ENCODE results near the gene TKFC. TPM values are rescaled to one million over a fixed set of nuclear protein-coding genes. Genes with fewer than 3 reads are reported as not detected.

The TKFC gene
- total and polyA plus RNA-seq, 3 experiments from 2014 or later: 31.8 to 72.4 (median 66.8) TPM

DNA sequence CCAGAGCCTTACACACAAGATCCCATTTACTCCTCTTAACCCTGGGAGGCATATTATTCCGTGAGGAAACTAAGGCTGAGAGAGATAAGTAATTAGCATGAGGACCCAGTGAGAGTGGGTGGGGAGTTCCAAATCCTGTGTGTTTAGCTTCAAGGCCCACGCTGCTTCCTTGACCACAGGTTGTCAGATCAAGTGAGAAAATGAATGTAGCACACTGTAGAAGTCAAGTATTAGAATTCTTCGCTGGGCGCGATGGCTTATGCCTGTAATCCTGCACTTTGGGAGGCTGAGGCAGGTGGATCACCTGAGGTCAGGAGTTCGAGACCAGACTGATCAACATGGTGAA, 24.8 kb downstream of the TKFC start:
- peaks cover 8 to 36% (median 9%) of the 10 kb centered on the region in 3 donors for H3K36me3 Mint-ChIP-seq
- no peak overlapping the region for H3K27ac Mint-ChIP-seq
- H3K9me3 ChIP-seq (ENCODE audit: low read length): no peaks in the 10 kb centered on the region
- H3K36me3 ChIP-seq (ENCODE audit: insufficient read depth, low read length): peaks cover 8% of the 10 kb centered on the region
- H3K9me3 Mint-ChIP-seq: no peaks in the 10 kb centered on the region
- peaks cover 19% of the 10 kb centered on the region for H3K4me1 ChIP-seq (ENCODE audit: insufficient read depth, low read length)
- ChIA-PET POLR2A (no interaction called here), CTCF (interaction anchor here (1.1 to 2.1 kb wide), 3 partner anchors 9 to 25 kb away, joined by 3 to 11 read pairs (median 3); no protein-coding TSS in a partner anchor)
- no peaks in the 10 kb centered on the region for H3K27me3 Mint-ChIP-seq
- peak overlapping the region in 1 of 7 donors; percentile 68 for H3K4me3 Mint-ChIP-seq
- no peak overlapping the region for H3K27ac ChIP-seq (ENCODE audit: low read depth, low read length)
- no peaks in the 10 kb centered on the region for H3K27me3 ChIP-seq (ENCODE audit: insufficient read depth, low read length, poor library complexity, severe bottlenecking)
- no peak for DNase-seq
- peaks cover 27 to 40% (median 27%) of the 10 kb centered on the region in 3 donors for H3K4me1 Mint-ChIP-seq
- H3K4me3 ChIP-seq (ENCODE audit: low read length): no peak overlapping the region

DNA sequence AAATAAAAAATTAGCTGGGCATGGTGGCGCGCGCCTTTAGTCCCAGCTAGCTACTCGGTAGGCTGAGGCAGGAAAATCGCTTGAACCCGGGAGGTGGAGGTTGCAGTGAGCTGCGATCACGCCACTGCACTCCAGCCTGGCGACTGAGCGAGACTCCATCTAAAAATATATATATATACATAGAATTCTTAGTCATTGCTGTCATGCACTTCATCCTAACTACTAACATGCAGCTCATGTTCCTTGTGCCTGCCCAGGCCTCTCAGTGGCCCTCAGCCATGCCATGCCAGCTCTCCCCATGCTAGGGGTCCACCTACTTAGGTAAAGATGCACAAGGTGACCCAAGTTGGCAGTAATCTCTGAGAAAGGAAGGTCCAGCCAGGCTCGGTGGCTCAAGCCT, 25.5 kb downstream of the TKFC start:
- CTCF ChIA-PET: interaction anchor here (1.3 to 2.1 kb wide), 2 partner anchors 10 to 22 kb away, joined by 3 to 11 read pairs; no protein-coding TSS in a partner anchor
- H3K4me3 ChIP-seq (ENCODE audit: low read length): no peak overlapping the region
- peaks cover 26% of the 10 kb centered on the region for H3K4me1 ChIP-seq (ENCODE audit: insufficient read depth, low read length)
- no peaks in the 10 kb centered on the region for H3K9me3 ChIP-seq (ENCODE audit: low read length)
- no peaks in the 10 kb centered on the region for H3K9me3 Mint-ChIP-seq
- no peaks in the 10 kb centered on the region for H3K27me3 ChIP-seq (ENCODE audit: insufficient read depth, low read length, poor library complexity, severe bottlenecking)
- H3K36me3 Mint-ChIP-seq: peaks cover 1 to 31% (median 7%) of the 10 kb centered on the region in 3 donors
- POLR2A ChIA-PET: no interaction called here
- no peak overlapping the region for H3K27ac ChIP-seq (ENCODE audit: low read depth, low read length)
- H3K4me1 Mint-ChIP-seq: peaks cover 30 to 47% (median 34%) of the 10 kb centered on the region in 3 donors
- peak overlapping the region in 1 of 8 donors; percentile 57 for H3K27ac Mint-ChIP-seq
- peak overlapping the region in 2 of 7 donors; percentile 23 to 40 for H3K4me3 Mint-ChIP-seq
- H3K27me3 Mint-ChIP-seq: no peaks in the 10 kb centered on the region
- H3K36me3 ChIP-seq (ENCODE audit: insufficient read depth, low read length): peaks cover 4% of the 10 kb centered on the region
- no peak for DNase-seq

DNA sequence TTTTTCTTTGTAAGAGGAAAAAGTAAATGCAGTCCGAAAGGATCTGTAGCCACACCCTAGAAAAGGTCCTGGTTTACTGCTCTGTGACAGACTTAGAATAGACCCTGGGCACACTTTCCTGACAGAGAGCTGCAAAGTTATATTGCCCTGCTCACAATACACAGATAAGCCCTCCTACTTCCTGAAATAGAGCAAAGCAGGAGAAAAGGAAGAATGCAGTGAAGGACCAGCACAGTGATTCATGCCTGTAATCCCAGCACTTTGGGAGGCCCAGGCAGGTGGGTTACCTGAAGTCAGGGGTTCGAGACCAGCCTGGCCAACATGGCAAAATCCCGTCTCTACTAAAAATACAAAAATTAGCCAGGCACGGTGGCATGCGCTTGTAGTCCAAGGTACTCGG, 26.5 kb downstream of the TKFC start:
- ChIA-PET CTCF (interaction anchor here (2.1 to 5.5 kb wide), 2 partner anchors 23 to 26 kb away, joined by 11 to 31 read pairs; no protein-coding TSS in a partner anchor), POLR2A (interaction anchor here (3.7 kb wide), 1 partner anchor 70 kb away, joined by 27 read pairs; the partner anchor contains the start of genes CPSF7 and SDHAF2)
- H3K9me3 ChIP-seq (ENCODE audit: low read length): no peaks in the 10 kb centered on the region
- H3K4me1 ChIP-seq (ENCODE audit: insufficient read depth, low read length): peaks cover 29% of the 10 kb centered on the region
- Mint-ChIP-seq H3K4me3 (peak overlapping the region in 4 of 7 donors; percentile 33 to 97 (median 66)), H3K9me3 (no peaks in the 10 kb centered on the region), H3K4me1 (peaks cover 35 to 50% (median 39%) of the 10 kb centered on the region in 3 donors), H3K36me3 (peaks cover 0 to 36% (median 7%) of the 10 kb centered on the region in 3 donors), H3K27me3 (no peaks in the 10 kb centered on the region), H3K27ac (peak overlapping the region in 6 of 8 donors; percentile 11 to 82 (median 50))
- no peaks in the 10 kb centered on the region for H3K27me3 ChIP-seq (ENCODE audit: insufficient read depth, low read length, poor library complexity, severe bottlenecking)
- H3K4me3 ChIP-seq (ENCODE audit: low read length): no peak overlapping the region
- H3K36me3 ChIP-seq (ENCODE audit: insufficient read depth, low read length): peaks cover 5% of the 10 kb centered on the region
- DNase-seq: no peak
- no peak overlapping the region for H3K27ac ChIP-seq (ENCODE audit: low read depth, low read length)

DNA sequence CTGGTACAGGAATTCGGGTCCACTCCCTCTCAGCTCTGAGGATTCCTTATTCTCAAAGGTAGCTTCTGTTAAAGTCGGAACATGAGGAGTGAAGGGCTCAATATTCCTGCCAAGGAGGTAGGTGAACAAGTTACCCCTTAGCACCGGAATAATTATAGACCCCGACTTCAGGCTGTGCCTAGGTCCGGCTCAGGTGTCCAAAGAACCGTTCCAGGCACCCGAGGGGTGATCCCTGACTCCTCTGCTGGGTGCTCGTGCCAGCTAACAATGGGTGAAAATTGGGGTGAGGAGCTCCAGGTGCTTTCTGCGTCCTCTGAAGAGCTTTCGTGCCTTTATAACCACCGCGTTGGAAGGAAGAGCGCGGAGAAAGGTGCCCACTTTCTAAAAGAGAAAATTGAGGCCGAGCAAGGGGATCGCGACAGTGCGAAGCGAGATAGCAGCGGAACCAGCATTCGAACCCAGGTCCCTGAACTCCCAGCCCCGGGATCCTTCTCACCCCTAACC, 28.3 kb downstream of the TKFC start:
- Histone ChIP-seq H3K4me1 (ENCODE audit: insufficient read depth, low read length) (peaks cover 29% of the 10 kb centered on the region), H3K4me3 (ENCODE audit: low read length) (peak overlapping the region; percentile 91), H3K27ac (ENCODE audit: low read depth, low read length) (peak overlapping the region; percentile 88), H3K9me3 (ENCODE audit: low read length) (no peaks in the 10 kb centered on the region), H3K27me3 (ENCODE audit: insufficient read depth, low read length, poor library complexity, severe bottlenecking) (no peaks in the 10 kb centered on the region), H3K36me3 (ENCODE audit: insufficient read depth, low read length) (peaks cover 12% of the 10 kb centered on the region)
- H3K4me3 Mint-ChIP-seq: peak overlapping the region; percentile 95 to 99 (median 96)
- ChIA-PET CTCF (interaction anchor here (1.2 to 5.7 kb wide), 4 partner anchors 24 to 68 kb away, joined by 4 to 78 read pairs (median 22); partner anchors contain the start of genes CPSF7, DDB1, SDHAF2 and TKFC), POLR2A (interaction anchor here (0.5 to 3.7 kb wide), 7 partner anchors 24 to 1702 kb away, joined by 4 to 42 read pairs (median 8); partner anchors contain the start of genes CPSF7, DDB1, SDHAF2 and TKFC)
- H3K4me1 Mint-ChIP-seq: peaks cover 31 to 47% (median 39%) of the 10 kb centered on the region in 3 donors
- peaks cover 0 to 41% (median 2%) of the 10 kb centered on the region in 3 donors for H3K36me3 Mint-ChIP-seq
- H3K9me3 Mint-ChIP-seq: no peaks in the 10 kb centered on the region
- no peaks in the 10 kb centered on the region for H3K27me3 Mint-ChIP-seq
- DNase-seq: peak in 1 of 5 donors; percentile 1
- peak overlapping the region; percentile 91 to 100 (median 98) for H3K27ac Mint-ChIP-seq

DNA sequence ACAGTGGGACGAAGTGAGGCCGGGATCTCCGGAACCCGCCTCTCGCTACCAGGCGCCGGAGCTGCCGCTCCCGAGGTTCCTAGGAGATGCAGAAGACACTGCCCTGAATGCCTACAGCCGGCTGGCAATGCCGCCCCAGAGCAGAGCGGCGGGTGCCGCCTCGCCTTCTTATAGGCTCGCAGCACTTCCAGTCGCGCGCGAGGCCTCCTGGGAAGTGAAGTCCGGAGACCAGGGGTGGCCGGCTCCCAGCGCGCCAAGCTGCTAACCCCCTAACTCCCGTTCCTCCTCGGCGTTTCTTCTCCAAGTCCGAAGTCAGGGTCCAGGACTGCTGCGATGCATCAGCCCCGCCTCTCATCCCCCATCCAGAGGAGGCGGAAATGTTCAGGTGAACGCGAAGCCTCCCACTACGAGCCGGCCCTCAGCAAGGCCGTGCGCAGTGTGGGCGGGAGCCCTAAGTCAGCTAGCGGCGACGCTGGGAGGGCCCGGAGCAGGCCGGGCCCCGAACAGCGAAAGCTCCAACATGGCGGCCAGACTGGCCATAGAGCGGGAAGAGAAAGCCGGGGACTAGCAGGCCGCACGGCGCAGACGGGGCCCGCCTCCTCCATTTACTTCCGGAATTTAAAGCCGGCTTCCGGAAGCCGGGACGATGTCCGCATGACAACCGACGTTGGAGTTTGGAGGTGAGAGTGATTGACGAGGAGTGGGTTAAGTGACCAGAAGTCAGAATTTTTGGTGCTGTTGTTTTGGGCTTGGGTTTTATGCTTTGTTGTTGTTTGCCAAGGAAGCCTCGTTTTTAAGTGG, 28.9 kb downstream of the TKFC start, which contains the start of the genes CYB561A3 and TMEM138:
CYB561A3 (minus strand) TSS at position 142 of the 801 bp plus-strand sequence. CDS start 5,169 bp downstream, outside the sequence.
TMEM138 (plus strand) TSS at position 634 of the 801 bp plus-strand sequence. CDS start 2,017 bp downstream, outside the sequence.
- peaks cover 17% of the 10 kb centered on the region for H3K36me3 ChIP-seq (ENCODE audit: insufficient read depth, low read length)
- H3K27ac ChIP-seq (ENCODE audit: low read depth, low read length): peak within 1 kb of the TSS; percentile 88
- H3K36me3 Mint-ChIP-seq: peaks cover 0 to 44% (median 2%) of the 10 kb centered on the region in 3 donors
- H3K4me1 Mint-ChIP-seq: peaks cover 29 to 44% (median 39%) of the 10 kb centered on the region in 3 donors
- ChIA-PET POLR2A (interaction anchor here (0.6 to 3.7 kb wide), 9 partner anchors 21 to 1703 kb away, joined by 3 to 42 read pairs (median 7); partner anchors contain the start of genes CPSF7, DDB1, SDHAF2 and TKFC), CTCF (interaction anchor here (1.2 to 5.7 kb wide), 4 partner anchors 24 to 68 kb away, joined by 4 to 78 read pairs (median 22); partner anchors contain the start of genes CPSF7, DDB1, SDHAF2 and TKFC)
- H3K4me3 Mint-ChIP-seq: peak within 1 kb of the TSS; percentile 95 to 99 (median 96)
- H3K27ac Mint-ChIP-seq: peak within 1 kb of the TSS; percentile 91 to 100 (median 98)
- no peaks in the 10 kb centered on the region for H3K27me3 ChIP-seq (ENCODE audit: insufficient read depth, low read length, poor library complexity, severe bottlenecking)
- peak within 1 kb of the TSS; percentile 91 for H3K4me3 ChIP-seq (ENCODE audit: low read length)
- no peaks in the 10 kb centered on the region for H3K9me3 ChIP-seq (ENCODE audit: low read length)
- H3K4me1 ChIP-seq (ENCODE audit: insufficient read depth, low read length): peaks cover 29% of the 10 kb centered on the region
- no peaks in the 10 kb centered on the region for H3K9me3 Mint-ChIP-seq
- DNase-seq: peak; percentile 79 to 92 (median 84)
- no peaks in the 10 kb centered on the region for H3K27me3 Mint-ChIP-seq

DNA sequence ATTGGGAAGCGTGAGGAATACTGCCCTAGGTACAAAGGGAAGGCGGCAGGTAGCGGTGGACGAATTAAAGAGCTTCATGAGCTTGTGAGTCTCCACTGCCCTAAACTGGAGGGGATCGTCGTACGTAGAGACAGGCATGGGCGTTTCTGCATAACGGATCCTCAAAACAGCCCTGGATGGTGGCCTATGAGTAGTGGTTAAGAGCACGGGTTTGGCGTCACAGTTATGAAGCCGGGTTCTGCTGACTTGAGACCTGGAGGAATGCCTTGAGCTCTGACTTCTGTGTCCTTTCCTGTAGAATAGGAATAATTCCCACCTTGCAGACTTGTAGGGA, 29.5 kb downstream of the TKFC start:
- H3K27me3 Mint-ChIP-seq: no peaks in the 10 kb centered on the region
- peak overlapping the region; percentile 91 for H3K4me3 ChIP-seq (ENCODE audit: low read length)
- DNase-seq: peak in 4 of 5 donors; percentile 5 to 61 (median 26)
- H3K4me1 ChIP-seq (ENCODE audit: insufficient read depth, low read length): peaks cover 29% of the 10 kb centered on the region
- CTCF ChIA-PET: interaction anchor here (1.2 to 5.7 kb wide), 4 partner anchors 23 to 67 kb away, joined by 4 to 78 read pairs (median 22); partner anchors contain the start of genes CPSF7, DDB1, SDHAF2 and TKFC
- peaks cover 21% of the 10 kb centered on the region for H3K36me3 ChIP-seq (ENCODE audit: insufficient read depth, low read length)
- H3K9me3 Mint-ChIP-seq: no peaks in the 10 kb centered on the region
- peak overlapping the region; percentile 88 for H3K27ac ChIP-seq (ENCODE audit: low read depth, low read length)
- no peaks in the 10 kb centered on the region for H3K27me3 ChIP-seq (ENCODE audit: insufficient read depth, low read length, poor library complexity, severe bottlenecking)
- H3K4me3 Mint-ChIP-seq: peak overlapping the region; percentile 95 to 99 (median 96)
- H3K9me3 ChIP-seq (ENCODE audit: low read length): no peaks in the 10 kb centered on the region
- H3K36me3 Mint-ChIP-seq: peaks cover 0 to 49% (median 2%) of the 10 kb centered on the region in 3 donors
- H3K27ac Mint-ChIP-seq: peak overlapping the region; percentile 91 to 100 (median 98)
- H3K4me1 Mint-ChIP-seq: peaks cover 29 to 44% (median 38%) of the 10 kb centered on the region in 3 donors
- POLR2A ChIA-PET: interaction anchor here (0.7 to 3.7 kb wide), 7 partner anchors 20 to 605 kb away, joined by 3 to 42 read pairs (median 8); partner anchors contain the start of genes CPSF7, DDB1, SDHAF2 and TKFC

DNA sequence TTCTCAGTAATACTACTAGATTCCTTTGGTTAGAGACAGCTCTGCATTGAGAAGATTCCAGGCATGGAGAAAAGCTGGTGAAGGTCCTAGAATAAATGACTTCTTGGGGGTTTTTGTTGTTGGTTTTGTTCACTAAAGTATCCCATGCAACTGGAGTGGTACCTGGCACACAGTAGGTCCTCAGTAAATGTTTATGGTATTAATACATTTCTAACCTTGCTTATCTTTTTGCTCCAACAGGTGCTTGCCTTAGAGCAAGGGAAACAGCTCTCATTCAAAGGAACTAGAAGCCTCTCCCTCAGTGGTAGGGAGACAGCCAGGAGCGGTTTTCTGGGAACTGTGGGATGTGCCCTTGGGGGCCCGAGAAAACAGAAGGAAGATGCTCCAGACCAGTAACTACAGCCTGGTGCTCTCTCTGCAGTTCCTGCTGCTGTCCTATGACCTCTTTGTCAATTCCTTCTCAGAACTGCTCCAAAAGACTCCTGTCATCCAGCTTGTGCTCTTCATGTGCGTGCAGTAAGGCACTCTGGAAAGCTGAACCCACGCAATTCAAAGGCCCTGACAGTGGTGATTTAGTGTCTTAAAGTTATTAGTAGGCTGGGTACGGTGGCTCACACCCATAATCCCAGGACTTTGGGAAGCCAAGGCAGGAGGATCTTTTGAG, 31.1 kb downstream of the TKFC start:
- no peak overlapping the region for H3K27ac ChIP-seq (ENCODE audit: low read depth, low read length)
- POLR2A ChIA-PET: no interaction called here
- Mint-ChIP-seq H3K9me3 (no peaks in the 10 kb centered on the region), H3K4me1 (peaks cover 27 to 40% (median 34%) of the 10 kb centered on the region in 3 donors), H3K4me3 (peak overlapping the region in 6 of 7 donors; percentile 96 to 99 (median 96)), H3K27ac (peak overlapping the region in 6 of 8 donors; percentile 54 to 99 (median 94)), H3K27me3 (no peaks in the 10 kb centered on the region), H3K36me3 (peaks cover 0 to 64% (median 8%) of the 10 kb centered on the region in 3 donors)
- H3K4me1 ChIP-seq (ENCODE audit: insufficient read depth, low read length): peaks cover 29% of the 10 kb centered on the region
- H3K4me3 ChIP-seq (ENCODE audit: low read length): no peak overlapping the region
- DNase-seq: no peak
- CTCF ChIA-PET: interaction anchor here (1.0 to 5.7 kb wide), 4 partner anchors 10 to 29 kb away, joined by 3 to 78 read pairs (median 22); partner anchors contain the start of genes DDB1, TKFC and TMEM216
- H3K36me3 ChIP-seq (ENCODE audit: insufficient read depth, low read length): peaks cover 34% of the 10 kb centered on the region
- no peaks in the 10 kb centered on the region for H3K27me3 ChIP-seq (ENCODE audit: insufficient read depth, low read length, poor library complexity, severe bottlenecking)
- H3K9me3 ChIP-seq (ENCODE audit: low read length): no peaks in the 10 kb centered on the region

Data from CD8-positive, alpha-beta memory T cell (primary cell).